HG03045 (cell line): Measurements from ENCODE around the gene EVPL.
"Not testable (repeated sequence)": the region's sequence is repeated elsewhere in the genome, so short reads cannot be mapped to it uniquely, and the experiment has no call there.

ENCODE experiments used
- ATAC-seq: cut with Tn5 transposase; IDR thresholded peaks from one replicate; pipeline ENCODE4 v1.9.1; 2021; ENCODE audit warnings: mild to moderate bottlenecking, moderate library complexity; ENCODE audit not compliant: unreplicated experiment

The EVPL gene

GRCh38 chr17:75970626-75971025 lies 56.5 kb downstream of the EVPL start:
- ATAC-seq = no peak

- ATAC-seq = no peak
These were observed 57.0 kb downstream of the EVPL start for GRCh38 chr17:75970011-75970523.

GRCh38 chr17:75969044-75969443 lies 58.1 kb downstream of the EVPL start:
- not testable (repeated sequence) for ATAC-seq

- no peak for ATAC-seq
These were observed 61.6 kb downstream of the EVPL start for GRCh38 chr17:75965468-75965867.

- ATAC-seq = no peak
These were observed 67.1 kb downstream of the EVPL start for GRCh38 chr17:75959839-75960511.

- ATAC-seq = no peak
These were observed 67.9 kb downstream of the EVPL start for GRCh38 chr17:75959051-75959838.
